ENCODE results near the gene ATP6AP1. TPM values are rescaled to one million over a fixed set of nuclear protein-coding genes. Genes with fewer than 3 reads are reported as not detected.

ATP6AP1 gene
- total and polyA plus RNA-seq, 9 donors, result 30.0 to 78.3 (median 65.9) TPM

DNA sequence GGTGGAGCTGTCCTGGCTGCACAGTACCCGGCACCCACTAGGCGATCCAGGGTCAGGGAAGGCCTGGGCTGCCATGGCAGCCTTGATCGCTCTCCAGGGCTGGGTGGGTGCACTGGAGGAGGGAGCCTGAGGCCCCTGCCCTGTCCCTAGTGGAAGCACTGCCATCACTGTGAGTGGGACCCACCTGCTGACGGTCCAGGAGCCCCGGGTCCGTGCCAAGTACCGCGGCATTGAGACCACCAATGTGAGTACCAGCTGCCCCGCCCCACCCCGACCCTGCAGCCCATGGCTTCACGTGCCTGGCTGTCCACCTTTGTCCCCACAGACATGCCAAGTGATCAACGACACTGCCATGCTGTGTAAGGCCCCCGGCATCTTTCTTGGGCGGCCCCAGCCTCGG is 38.4 kb downstream of the ATP6AP1 start:
- Histone ChIP-seq H3K27ac (ENCODE audit: low read length) (no peak overlapping the region), H3K36me3 (ENCODE audit: control insufficient read depth, insufficient read depth, low read length) (peaks cover 64% of the 10 kb centered on the region), H3K9me3 (replicated peaks; ENCODE audit: control insufficient read depth, low read depth, low read length) (peaks cover 3% of the 10 kb centered on the region), H3K4me3 (ENCODE audit: low read length) (no peak overlapping the region), H3K27me3 (ENCODE audit: control insufficient read depth, insufficient read depth, low read length) (no peaks in the 10 kb centered on the region), H3K4me1 (ENCODE audit: control insufficient read depth, insufficient read depth, low read length) (no peaks in the 10 kb centered on the region)
- WGBS (ENCODE audit: insufficient coverage), result 88% methylated on average over 12 of the region's 15 CpGs
- no peak for DNase-seq

DNA sequence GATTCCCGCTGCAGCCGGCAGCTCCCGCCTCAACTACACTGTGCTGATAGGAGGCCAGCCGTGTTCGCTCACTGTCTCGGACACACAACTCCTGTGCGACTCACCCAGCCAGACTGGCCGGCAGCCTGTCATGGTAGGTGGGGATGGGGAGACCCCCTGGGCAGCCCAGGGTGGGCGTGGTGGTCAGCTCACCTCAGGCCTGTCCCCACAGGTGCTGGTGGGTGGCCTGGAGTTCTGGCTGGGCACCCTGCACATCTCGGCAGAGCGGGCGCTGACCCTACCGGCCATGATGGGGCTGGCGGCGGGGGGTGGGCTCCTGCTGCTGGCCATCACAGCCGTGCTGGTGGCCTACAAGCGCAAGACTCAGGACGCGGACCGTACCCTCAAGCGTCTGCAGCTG is 39.1 kb downstream of the ATP6AP1 start:
- WGBS (ENCODE audit: insufficient coverage), result 91% methylated on average over 18 of the region's 21 CpGs
- no peaks in the 10 kb centered on the region for H3K4me1 ChIP-seq (ENCODE audit: control insufficient read depth, insufficient read depth, low read length)
- no peak for DNase-seq
- H3K27me3 ChIP-seq (ENCODE audit: control insufficient read depth, insufficient read depth, low read length), result no peaks in the 10 kb centered on the region
- no peak overlapping the region for H3K27ac ChIP-seq (ENCODE audit: low read length)
- H3K4me3 ChIP-seq (ENCODE audit: low read length), result no peak overlapping the region
- peaks cover 3% of the 10 kb centered on the region for H3K9me3 ChIP-seq (replicated peaks; ENCODE audit: control insufficient read depth, low read depth, low read length)
- H3K36me3 ChIP-seq (ENCODE audit: control insufficient read depth, insufficient read depth, low read length), result peaks cover 60% of the 10 kb centered on the region

DNA sequence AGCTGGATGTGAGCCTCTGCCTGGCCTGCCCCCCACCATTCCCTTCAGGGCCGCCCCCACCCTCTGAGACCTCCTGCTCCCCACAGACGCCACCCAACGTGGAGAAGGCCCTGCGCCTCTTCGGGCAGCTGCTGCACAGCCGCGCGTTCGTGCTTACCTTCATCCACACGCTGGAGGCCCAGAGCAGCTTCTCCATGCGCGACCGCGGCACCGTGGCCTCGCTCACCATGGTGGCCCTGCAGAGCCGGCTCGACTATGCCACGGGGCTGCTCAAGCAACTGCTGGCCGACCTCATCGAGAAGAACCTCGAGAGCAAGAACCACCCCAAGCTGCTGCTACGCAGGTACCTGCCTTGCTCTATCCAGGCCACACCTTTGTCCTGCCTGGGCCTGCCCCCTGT is 39.7 kb downstream of the ATP6AP1 start:
- peaks cover 2% of the 10 kb centered on the region for H3K9me3 ChIP-seq (replicated peaks; ENCODE audit: control insufficient read depth, low read depth, low read length)
- no peaks in the 10 kb centered on the region for H3K4me1 ChIP-seq (ENCODE audit: control insufficient read depth, insufficient read depth, low read length)
- WGBS (ENCODE audit: insufficient coverage), result 93% methylated on average over 23 of the region's 23 CpGs
- no peak for DNase-seq
- H3K27me3 ChIP-seq (ENCODE audit: control insufficient read depth, insufficient read depth, low read length), result no peaks in the 10 kb centered on the region
- peaks cover 53% of the 10 kb centered on the region for H3K36me3 ChIP-seq (ENCODE audit: control insufficient read depth, insufficient read depth, low read length)
- H3K4me3 ChIP-seq (ENCODE audit: low read length), result no peak overlapping the region
- H3K27ac ChIP-seq (ENCODE audit: low read length), result no peak overlapping the region

DNA sequence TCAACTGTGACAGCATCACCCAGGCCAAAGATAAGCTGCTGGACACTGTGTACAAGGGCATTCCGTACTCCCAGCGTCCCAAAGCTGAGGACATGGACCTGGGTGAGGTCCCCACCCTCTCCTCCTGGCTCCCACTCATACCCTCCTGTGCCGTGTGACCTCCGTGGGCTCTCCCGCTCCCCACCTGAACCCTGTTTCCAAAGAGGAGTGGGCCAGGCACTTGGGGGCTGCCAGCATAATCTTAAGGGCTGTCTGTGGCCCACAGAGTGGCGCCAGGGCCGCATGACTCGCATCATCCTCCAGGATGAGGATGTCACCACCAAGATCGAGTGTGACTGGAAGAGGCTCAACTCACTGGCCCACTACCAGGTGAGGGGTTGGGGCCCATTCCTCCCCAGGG is 40.6 kb downstream of the ATP6AP1 start:
- Histone ChIP-seq H3K9me3 (replicated peaks; ENCODE audit: control insufficient read depth, low read depth, low read length) (peaks cover 2% of the 10 kb centered on the region), H3K27ac (ENCODE audit: low read length) (no peak overlapping the region), H3K4me3 (ENCODE audit: low read length) (no peak overlapping the region), H3K4me1 (ENCODE audit: control insufficient read depth, insufficient read depth, low read length) (no peaks in the 10 kb centered on the region), H3K27me3 (ENCODE audit: control insufficient read depth, insufficient read depth, low read length) (no peaks in the 10 kb centered on the region), H3K36me3 (ENCODE audit: control insufficient read depth, insufficient read depth, low read length) (peaks cover 53% of the 10 kb centered on the region)
- DNase-seq, result no peak
- 92% methylated on average over 8 of the region's 9 CpGs for WGBS (ENCODE audit: insufficient coverage)

DNA sequence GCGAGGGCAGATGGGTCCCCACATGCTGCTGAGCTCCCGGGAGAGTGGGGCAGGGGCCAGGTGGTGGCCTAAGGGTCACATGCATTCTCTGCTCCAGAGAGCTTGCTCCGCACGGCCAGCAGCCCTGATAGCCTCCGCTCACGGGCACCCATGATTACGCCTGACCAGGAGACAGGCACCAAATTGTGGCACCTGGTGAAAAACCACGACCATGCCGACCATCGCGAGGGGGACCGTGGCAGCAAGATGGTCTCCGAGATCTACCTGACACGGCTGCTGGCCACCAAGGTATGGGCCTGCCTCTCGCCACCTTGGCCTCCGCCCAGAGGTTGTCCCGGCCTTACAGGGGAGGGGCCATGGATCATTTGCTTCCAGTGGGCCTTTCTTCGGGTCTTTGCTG is 41.4 kb downstream of the ATP6AP1 start:
- no peak overlapping the region for H3K27ac ChIP-seq (ENCODE audit: low read length)
- peaks cover 2% of the 10 kb centered on the region for H3K9me3 ChIP-seq (replicated peaks; ENCODE audit: control insufficient read depth, low read depth, low read length)
- H3K4me1 ChIP-seq (ENCODE audit: control insufficient read depth, insufficient read depth, low read length), result no peaks in the 10 kb centered on the region
- no peak for DNase-seq
- H3K36me3 ChIP-seq (ENCODE audit: control insufficient read depth, insufficient read depth, low read length), result peaks cover 46% of the 10 kb centered on the region
- no peak overlapping the region for H3K4me3 ChIP-seq (ENCODE audit: low read length)
- WGBS (ENCODE audit: insufficient coverage), result 92% methylated on average over 15 of the region's 18 CpGs
- H3K27me3 ChIP-seq (ENCODE audit: control insufficient read depth, insufficient read depth, low read length), result no peaks in the 10 kb centered on the region

DNA sequence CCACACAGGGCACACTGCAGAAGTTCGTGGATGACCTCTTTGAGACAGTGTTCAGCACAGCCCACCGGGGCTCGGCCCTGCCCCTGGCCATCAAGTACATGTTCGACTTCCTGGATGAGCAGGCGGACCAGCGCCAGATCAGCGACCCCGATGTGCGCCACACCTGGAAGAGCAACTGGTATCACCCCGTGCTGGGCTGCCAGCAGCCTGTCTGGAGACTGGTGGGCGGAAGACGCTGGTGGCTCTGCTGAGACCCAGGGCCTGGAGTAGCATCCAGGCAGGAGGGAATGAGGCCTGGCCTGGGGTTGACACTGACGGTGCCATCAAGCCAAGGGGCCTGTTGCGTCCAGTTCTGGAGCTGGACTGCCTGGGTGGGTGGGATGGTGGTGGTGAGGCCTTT is 42.0 kb downstream of the ATP6AP1 start:
- no peak for DNase-seq
- WGBS (ENCODE audit: insufficient coverage), result 88% methylated on average over 14 of the region's 14 CpGs
- Histone ChIP-seq H3K4me3 (ENCODE audit: low read length) (no peak overlapping the region), H3K9me3 (replicated peaks; ENCODE audit: control insufficient read depth, low read depth, low read length) (peaks cover 2% of the 10 kb centered on the region), H3K27ac (ENCODE audit: low read length) (no peak overlapping the region), H3K36me3 (ENCODE audit: control insufficient read depth, insufficient read depth, low read length) (peaks cover 41% of the 10 kb centered on the region), H3K4me1 (ENCODE audit: control insufficient read depth, insufficient read depth, low read length) (no peaks in the 10 kb centered on the region), H3K27me3 (ENCODE audit: control insufficient read depth, insufficient read depth, low read length) (no peaks in the 10 kb centered on the region)

DNA sequence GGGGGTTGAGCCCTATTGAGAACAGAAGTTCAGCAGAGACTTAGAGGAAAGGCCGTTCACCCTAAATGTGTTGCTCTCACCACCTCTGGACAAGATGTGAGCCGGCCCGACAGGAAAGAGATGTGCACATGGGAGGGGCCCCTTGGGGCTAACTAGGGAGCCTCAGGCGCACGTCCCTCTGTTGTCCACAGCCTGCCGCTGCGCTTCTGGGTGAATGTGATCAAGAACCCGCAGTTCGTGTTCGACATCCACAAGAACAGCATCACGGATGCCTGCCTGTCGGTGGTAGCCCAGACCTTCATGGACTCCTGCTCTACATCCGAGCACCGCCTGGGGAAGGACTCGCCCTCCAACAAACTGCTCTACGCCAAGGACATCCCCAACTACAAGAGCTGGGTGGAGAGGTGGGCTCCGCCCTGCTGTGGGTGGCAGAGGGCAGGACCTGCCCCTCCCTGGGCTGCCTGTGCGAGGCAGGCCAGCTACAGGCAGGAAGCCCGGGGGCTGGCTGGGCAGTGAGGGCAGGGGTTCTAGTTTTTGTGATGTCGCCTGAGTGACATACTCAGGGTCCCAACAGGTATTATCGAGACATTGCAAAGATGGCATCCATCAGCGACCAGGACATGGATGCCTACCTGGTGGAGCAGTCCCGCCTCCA is 42.6 kb downstream of the ATP6AP1 start:
- 90% methylated on average over 16 of the region's 23 CpGs for WGBS (ENCODE audit: insufficient coverage)

DNA sequence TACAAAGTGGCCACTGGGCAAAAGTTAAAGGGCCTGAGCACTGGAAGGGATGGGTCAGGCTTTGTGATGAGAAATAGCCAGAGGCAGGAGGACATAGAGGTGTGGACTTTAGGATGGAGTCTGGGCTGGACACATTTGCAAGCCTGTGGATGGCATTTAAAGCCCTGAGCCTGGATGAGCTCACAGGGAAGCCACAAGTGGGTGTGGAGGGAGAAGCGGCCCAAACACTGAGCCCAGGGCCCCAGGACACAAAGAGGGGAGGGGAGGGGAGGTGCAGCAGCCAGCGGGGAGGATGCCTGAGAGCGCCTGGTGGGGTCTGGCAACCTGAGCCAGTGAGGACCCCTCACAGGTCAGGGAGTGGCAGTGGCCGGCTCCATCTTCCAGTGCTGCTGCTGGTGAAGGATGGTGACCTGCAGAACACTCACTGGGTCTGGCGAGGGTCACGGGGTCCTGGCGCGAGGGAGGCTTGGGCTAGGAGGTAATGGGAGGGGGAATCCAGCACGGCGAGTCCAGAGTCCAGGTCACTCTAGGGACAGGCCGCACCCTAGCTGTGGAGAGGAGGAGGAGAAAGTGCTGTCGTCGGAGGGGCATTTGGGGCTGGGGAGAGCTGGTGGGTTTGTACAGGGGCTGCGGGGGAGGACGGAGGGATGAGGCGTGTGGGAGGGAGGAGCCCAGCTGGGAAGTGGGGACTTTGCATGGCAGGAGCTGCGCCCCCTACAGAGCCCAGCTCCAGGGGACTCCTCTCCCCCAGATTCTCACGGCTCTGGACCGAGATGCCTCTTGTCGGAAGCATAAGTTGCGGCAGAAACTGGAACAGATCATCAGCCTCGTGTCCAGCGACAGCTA is 43.6 kb downstream of the ATP6AP1 start:
- H3K4me3 ChIP-seq (ENCODE audit: low read length), result no peak overlapping the region
- WGBS (ENCODE audit: insufficient coverage), result 78% methylated on average over 17 of the region's 23 CpGs
- H3K9me3 ChIP-seq (replicated peaks; ENCODE audit: control insufficient read depth, low read depth, low read length), result peaks cover 2% of the 10 kb centered on the region
- H3K27me3 ChIP-seq (ENCODE audit: control insufficient read depth, insufficient read depth, low read length), result no peaks in the 10 kb centered on the region
- peaks cover 34% of the 10 kb centered on the region for H3K36me3 ChIP-seq (ENCODE audit: control insufficient read depth, insufficient read depth, low read length)
- no peak for DNase-seq
- H3K27ac ChIP-seq (ENCODE audit: low read length), result no peak overlapping the region
- no peaks in the 10 kb centered on the region for H3K4me1 ChIP-seq (ENCODE audit: control insufficient read depth, insufficient read depth, low read length)

More for the DNA sequence above, 42.6 kb downstream of the ATP6AP1 start:
- peaks cover 39% of the 10 kb centered on the region for H3K36me3 ChIP-seq (ENCODE audit: control insufficient read depth, insufficient read depth, low read length)
- H3K27ac ChIP-seq (ENCODE audit: low read length), result no peak overlapping the region
- no peak overlapping the region for H3K4me3 ChIP-seq (ENCODE audit: low read length)
- DNase-seq, result no peak
- peaks cover 2% of the 10 kb centered on the region for H3K9me3 ChIP-seq (replicated peaks; ENCODE audit: control insufficient read depth, low read depth, low read length)
- H3K27me3 ChIP-seq (ENCODE audit: control insufficient read depth, insufficient read depth, low read length), result no peaks in the 10 kb centered on the region
- H3K4me1 ChIP-seq (ENCODE audit: control insufficient read depth, insufficient read depth, low read length), result no peaks in the 10 kb centered on the region

DNA sequence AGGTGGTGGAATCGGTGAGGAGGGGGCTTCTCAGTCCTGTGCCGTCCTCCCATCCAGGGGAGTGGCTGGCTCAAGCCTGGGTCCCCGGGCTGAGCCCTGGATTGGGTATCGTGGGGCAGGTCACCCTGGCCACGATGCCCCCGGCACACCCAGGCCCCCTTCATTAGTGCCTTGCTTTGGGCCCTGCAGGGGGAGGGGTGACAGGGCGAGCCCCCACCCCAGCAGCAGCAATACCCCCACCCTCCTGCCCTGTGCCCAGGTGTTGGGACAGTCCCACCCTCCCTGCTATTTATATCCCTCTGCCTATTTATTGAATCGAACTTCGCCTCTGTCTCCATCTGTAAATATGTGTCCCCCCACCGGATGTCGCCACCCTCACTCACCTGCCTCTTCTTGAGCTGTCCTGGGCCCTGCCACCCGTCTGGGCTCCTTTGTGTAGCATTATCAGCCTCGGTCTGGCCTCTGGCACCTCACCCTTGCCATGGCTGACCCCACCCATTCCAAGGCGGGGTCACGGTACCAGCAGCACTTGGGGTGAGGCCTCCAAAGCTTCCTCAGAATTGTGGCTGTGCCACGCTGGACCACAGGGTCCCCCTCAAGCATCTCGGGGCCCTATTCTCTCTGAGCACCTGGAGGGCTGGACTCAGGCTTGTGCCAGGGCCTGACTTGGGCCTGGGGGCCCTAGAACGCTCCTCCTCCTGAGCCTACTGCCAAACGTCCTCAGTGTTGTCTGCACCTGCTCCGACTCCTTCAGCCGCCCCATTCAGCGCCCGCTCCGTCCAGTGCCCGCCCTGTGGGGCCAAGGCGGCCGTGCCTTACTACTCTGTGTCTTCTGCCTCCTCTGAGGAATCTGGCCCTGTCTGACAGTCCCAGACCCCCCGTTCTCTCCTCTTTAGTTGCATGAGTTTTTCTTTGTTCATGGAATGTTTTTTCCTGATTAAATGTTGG is 44.5 kb downstream of the ATP6AP1 start:
- no peak overlapping the region for H3K27ac ChIP-seq (ENCODE audit: low read length)
- peaks cover 31% of the 10 kb centered on the region for H3K36me3 ChIP-seq (ENCODE audit: control insufficient read depth, insufficient read depth, low read length)
- H3K9me3 ChIP-seq (replicated peaks; ENCODE audit: control insufficient read depth, low read depth, low read length), result peaks cover 2% of the 10 kb centered on the region
- no peak for DNase-seq
- 77% methylated on average over 24 of the region's 28 CpGs for WGBS (ENCODE audit: insufficient coverage)
- H3K4me3 ChIP-seq (ENCODE audit: low read length), result no peak overlapping the region
- H3K27me3 ChIP-seq (ENCODE audit: control insufficient read depth, insufficient read depth, low read length), result no peaks in the 10 kb centered on the region
- peaks cover 3% of the 10 kb centered on the region for H3K4me1 ChIP-seq (ENCODE audit: control insufficient read depth, insufficient read depth, low read length)

DNA sequence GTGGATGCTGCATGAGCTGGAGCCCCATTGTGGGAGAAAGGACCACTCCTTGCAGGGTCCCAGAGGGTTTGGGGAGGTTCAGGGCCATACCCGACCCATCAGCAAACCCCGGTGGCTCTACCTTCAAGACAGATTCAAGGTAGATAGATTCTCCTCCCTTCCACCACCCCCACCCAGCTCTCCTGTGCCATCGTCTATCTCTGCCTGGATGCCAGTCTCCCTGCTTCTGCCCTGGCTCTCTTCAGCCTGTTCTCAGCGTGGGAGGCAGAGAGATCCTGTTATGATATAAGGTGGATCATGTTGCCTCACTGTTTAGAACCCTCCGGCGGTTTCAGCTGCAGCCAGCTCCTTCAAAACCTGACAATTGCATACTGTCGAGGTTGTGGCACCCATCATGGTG is 45.2 kb downstream of the ATP6AP1 start:
- no peaks in the 10 kb centered on the region for H3K27me3 ChIP-seq (ENCODE audit: control insufficient read depth, insufficient read depth, low read length)
- WGBS (ENCODE audit: insufficient coverage), result 89% methylated on average over 1 of the region's 7 CpGs
- DNase-seq, result no peak
- H3K36me3 ChIP-seq (ENCODE audit: control insufficient read depth, insufficient read depth, low read length), result peaks cover 24% of the 10 kb centered on the region
- peaks cover 2% of the 10 kb centered on the region for H3K9me3 ChIP-seq (replicated peaks; ENCODE audit: control insufficient read depth, low read depth, low read length)
- no peak overlapping the region for H3K4me3 ChIP-seq (ENCODE audit: low read length)
- H3K4me1 ChIP-seq (ENCODE audit: control insufficient read depth, insufficient read depth, low read length), result peaks cover 7% of the 10 kb centered on the region
- H3K27ac ChIP-seq (ENCODE audit: low read length), result no peak overlapping the region

Data from muscle of leg (tissue), 11 donors.